ENCODE data around the gene BEST1. TPM values are rescaled to one million over a fixed set of nuclear protein-coding genes. Genes with fewer than 3 reads are reported as not detected.

Gene BEST1
- total and polyA plus RNA-seq, 2 of the 13 experiments (the other 11 are each of a cell fraction or from before 2014, with no cell fraction given), result 0.09 to 0.65 TPM

GRCh38 chr11:61999141-61999975 lies 49.2 kb downstream of the BEST1 start (continued):
- TF ChIP-seq ZNF839 (CRISPR knock-in tag; IDR thresholded peaks at IDR 0.05; ENCODE audit: borderline replicate concordance) (no peak), POLR2G (IDR thresholded peaks at IDR 0.05; ENCODE audit: low read depth, low read length) (peak; percentile 25; the same call in 1 of the 2 replicates), ZNF546 (CRISPR knock-in tag; conservative IDR thresholded peaks at IDR 0.05) (no peak), HOMEZ (CRISPR knock-in tag; IDR thresholded peaks at IDR 0.05; ENCODE audit: low read depth) (peak; percentile 68), ZBTB7A (CRISPR knock-in tag; IDR thresholded peaks at IDR 0.05) (no peak), AKNA (CRISPR knock-in tag; IDR thresholded peaks at IDR 0.05; ENCODE audit: borderline replicate concordance) (no peak), NFKB2 (CRISPR knock-in tag; IDR thresholded peaks at IDR 0.05; ENCODE audit: borderline replicate concordance) (no peak), NCOR1 (IDR thresholded peaks at IDR 0.05; ENCODE audit: borderline replicate concordance, low read length) (peak; percentile 24; the same call in 1 of the 2 replicates)
- TF ChIP-seq, protein P1, sequence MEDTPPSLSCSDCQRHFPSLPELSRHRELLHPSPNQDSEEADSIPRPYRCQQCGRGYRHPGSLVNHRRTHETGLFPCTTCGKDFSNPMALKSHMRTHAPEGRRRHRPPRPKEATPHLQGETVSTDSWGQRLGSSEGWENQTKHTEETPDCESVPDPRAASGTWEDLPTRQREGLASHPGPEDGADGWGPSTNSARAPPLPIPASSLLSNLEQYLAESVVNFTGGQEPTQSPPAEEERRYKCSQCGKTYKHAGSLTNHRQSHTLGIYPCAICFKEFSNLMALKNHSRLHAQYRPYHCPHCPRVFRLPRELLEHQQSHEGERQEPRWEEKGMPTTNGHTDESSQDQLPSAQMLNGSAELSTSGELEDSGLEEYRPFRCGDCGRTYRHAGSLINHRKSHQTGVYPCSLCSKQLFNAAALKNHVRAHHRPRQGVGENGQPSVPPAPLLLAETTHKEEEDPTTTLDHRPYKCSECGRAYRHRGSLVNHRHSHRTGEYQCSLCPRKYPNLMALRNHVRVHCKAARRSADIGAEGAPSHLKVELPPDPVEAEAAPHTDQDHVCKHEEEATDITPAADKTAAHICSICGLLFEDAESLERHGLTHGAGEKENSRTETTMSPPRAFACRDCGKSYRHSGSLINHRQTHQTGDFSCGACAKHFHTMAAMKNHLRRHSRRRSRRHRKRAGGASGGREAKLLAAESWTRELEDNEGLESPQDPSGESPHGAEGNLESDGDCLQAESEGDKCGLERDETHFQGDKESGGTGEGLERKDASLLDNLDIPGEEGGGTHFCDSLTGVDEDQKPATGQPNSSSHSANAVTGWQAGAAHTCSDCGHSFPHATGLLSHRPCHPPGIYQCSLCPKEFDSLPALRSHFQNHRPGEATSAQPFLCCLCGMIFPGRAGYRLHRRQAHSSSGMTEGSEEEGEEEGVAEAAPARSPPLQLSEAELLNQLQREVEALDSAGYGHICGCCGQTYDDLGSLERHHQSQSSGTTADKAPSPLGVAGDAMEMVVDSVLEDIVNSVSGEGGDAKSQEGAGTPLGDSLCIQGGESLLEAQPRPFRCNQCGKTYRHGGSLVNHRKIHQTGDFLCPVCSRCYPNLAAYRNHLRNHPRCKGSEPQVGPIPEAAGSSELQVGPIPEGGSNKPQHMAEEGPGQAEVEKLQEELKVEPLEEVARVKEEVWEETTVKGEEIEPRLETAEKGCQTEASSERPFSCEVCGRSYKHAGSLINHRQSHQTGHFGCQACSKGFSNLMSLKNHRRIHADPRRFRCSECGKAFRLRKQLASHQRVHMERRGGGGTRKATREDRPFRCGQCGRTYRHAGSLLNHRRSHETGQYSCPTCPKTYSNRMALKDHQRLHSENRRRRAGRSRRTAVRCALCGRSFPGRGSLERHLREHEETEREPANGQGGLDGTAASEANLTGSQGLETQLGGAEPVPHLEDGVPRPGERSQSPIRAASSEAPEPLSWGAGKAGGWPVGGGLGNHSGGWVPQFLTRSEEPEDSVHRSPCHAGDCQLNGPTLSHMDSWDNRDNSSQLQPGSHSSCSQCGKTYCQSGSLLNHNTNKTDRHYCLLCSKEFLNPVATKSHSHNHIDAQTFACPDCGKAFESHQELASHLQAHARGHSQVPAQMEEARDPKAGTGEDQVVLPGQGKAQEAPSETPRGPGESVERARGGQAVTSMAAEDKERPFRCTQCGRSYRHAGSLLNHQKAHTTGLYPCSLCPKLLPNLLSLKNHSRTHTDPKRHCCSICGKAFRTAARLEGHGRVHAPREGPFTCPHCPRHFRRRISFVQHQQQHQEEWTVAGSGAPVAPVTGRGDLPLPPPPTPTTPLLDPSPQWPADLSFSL (CRISPR knock-in tag; IDR thresholded peaks at IDR 0.05), result no peak
- TF ChIP-seq, protein P2, sequence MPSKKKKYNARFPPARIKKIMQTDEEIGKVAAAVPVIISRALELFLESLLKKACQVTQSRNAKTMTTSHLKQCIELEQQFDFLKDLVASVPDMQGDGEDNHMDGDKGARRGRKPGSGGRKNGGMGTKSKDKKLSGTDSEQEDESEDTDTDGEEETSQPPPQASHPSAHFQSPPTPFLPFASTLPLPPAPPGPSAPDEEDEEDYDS (CRISPR knock-in tag; IDR thresholded peaks at IDR 0.05), result 0 out of 2 replicates have a peak, but pooled peaks have one; percentile 17
- TF ChIP-seq, protein P3, sequence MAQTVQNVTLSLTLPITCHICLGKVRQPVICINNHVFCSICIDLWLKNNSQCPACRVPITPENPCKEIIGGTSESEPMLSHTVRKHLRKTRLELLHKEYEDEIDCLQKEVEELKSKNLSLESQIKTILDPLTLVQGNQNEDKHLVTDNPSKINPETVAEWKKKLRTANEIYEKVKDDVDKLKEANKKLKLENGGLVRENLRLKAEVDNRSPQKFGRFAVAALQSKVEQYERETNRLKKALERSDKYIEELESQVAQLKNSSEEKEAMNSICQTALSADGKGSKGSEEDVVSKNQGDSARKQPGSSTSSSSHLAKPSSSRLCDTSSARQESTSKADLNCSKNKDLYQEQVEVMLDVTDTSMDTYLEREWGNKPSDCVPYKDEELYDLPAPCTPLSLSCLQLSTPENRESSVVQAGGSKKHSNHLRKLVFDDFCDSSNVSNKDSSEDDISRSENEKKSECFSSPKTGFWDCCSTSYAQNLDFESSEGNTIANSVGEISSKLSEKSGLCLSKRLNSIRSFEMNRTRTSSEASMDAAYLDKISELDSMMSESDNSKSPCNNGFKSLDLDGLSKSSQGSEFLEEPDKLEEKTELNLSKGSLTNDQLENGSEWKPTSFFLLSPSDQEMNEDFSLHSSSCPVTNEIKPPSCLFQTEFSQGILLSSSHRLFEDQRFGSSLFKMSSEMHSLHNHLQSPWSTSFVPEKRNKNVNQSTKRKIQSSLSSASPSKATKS (CRISPR knock-in tag; IDR thresholded peaks at IDR 0.05), result no peak
